ENCODE data around the gene FUZ. TPM values are rescaled to one million over a fixed set of nuclear protein-coding genes. Genes with fewer than 3 reads are reported as not detected.

Gene FUZ
- total and polyA plus RNA-seq, 9 donors, result 13.4 to 48.6 (median 27.5) TPM

DNA sequence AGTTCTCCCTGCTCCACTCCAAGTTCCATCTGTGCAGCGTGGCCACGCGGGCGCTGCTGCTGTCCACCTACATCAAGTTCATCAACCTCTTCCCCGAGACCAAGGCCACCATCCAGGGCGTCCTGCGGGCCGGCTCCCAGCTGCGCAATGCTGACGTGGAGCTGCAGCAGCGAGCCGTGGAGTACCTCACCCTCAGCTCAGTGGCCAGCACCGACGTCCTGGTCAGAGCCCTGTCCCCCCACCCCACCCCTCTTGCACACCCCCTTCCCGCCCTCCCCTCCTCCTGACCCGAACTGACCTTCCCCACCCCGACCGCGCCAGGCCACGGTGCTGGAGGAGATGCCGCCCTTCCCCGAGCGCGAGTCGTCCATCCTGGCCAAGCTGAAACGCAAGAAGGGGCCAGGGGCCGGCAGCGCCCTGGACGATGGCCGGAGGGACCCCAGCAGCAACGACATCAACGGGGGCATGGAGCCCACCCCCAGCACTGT is 11.6 kb downstream of the FUZ start:
- Histone ChIP-seq H3K4me1 (ENCODE audit: insufficient read depth) (peaks cover 8% of the 10 kb centered on the region), H3K27ac (peak overlapping the region; percentile 55 to 61), H3K27me3 (no peaks in the 10 kb centered on the region), H3K9me3 (no peaks in the 10 kb centered on the region), H3K4me3 (peak overlapping the region; percentile 35), H3K36me3 (no peaks in the 10 kb centered on the region)
- intact Hi-C loops (cut with DNase I), result loop anchor here in 2 of 4 donors (5.0 to 10.0 kb wide), 3 partner anchors 34 to 77 kb away; partner anchors contain the start of gene AP2A1 (in 1 of the 2)
- TF ChIP-seq POLR2A (IDR thresholded peaks at IDR 0.05) (no peak), EP300 (IDR thresholded peaks at IDR 0.05) (no peak)
- TF ChIP-seq, protein P1, sequence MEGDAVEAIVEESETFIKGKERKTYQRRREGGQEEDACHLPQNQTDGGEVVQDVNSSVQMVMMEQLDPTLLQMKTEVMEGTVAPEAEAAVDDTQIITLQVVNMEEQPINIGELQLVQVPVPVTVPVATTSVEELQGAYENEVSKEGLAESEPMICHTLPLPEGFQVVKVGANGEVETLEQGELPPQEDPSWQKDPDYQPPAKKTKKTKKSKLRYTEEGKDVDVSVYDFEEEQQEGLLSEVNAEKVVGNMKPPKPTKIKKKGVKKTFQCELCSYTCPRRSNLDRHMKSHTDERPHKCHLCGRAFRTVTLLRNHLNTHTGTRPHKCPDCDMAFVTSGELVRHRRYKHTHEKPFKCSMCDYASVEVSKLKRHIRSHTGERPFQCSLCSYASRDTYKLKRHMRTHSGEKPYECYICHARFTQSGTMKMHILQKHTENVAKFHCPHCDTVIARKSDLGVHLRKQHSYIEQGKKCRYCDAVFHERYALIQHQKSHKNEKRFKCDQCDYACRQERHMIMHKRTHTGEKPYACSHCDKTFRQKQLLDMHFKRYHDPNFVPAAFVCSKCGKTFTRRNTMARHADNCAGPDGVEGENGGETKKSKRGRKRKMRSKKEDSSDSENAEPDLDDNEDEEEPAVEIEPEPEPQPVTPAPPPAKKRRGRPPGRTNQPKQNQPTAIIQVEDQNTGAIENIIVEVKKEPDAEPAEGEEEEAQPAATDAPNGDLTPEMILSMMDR (IDR thresholded peaks at IDR 0.05), result no peak
- DNase-seq, result peak in 2 of 5 donors; percentile 43 to 47
- WGBS, 3 donors, result 27 to 44% (median 32%) methylated on average over 28 to 32 of the region's 32 CpGs

DNA sequence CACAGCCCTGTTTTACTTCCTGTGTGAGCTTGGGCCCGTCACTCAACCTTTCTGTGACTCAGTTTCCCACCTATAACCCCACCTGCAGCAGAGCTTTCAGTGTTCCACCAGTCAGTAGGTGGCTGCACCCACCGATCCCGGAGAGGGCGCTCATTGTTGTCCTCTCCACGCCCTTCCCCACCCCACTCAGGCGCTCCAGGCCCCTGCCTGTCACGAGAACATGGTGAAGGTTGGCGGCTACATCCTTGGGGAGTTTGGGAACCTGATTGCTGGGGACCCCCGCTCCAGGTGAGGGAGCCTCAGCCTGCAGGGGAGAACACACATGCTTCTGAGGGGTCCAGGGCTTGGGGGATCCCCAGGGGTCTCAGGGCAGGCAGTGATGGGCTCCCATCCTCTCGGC is 12.3 kb downstream of the FUZ start:
- H3K36me3 ChIP-seq, result no peaks in the 10 kb centered on the region
- peak in 2 of 5 donors; percentile 35 to 40 for DNase-seq
- no peak overlapping the region for H3K4me3 ChIP-seq
- WGBS, 3 donors, result 86 to 95% (median 95%) methylated on average over 10 of the region's 10 CpGs
- no peak overlapping the region for H3K27ac ChIP-seq
- intact Hi-C loops (cut with DNase I), result loop anchor here in 2 of 4 donors (5.0 to 10.0 kb wide), 3 partner anchors 33 to 76 kb away; partner anchors contain the start of gene AP2A1 (in 1 of the 2)
- no peaks in the 10 kb centered on the region for H3K27me3 ChIP-seq
- peaks cover 8% of the 10 kb centered on the region for H3K4me1 ChIP-seq (ENCODE audit: insufficient read depth)
- no peak for TF ChIP-seq EP300 (IDR thresholded peaks at IDR 0.05)
- no peak for TF ChIP-seq POLR2A (IDR thresholded peaks at IDR 0.05)
- TF ChIP-seq, protein P1 (IDR thresholded peaks at IDR 0.05), result no peak
- no peaks in the 10 kb centered on the region for H3K9me3 ChIP-seq

DNA sequence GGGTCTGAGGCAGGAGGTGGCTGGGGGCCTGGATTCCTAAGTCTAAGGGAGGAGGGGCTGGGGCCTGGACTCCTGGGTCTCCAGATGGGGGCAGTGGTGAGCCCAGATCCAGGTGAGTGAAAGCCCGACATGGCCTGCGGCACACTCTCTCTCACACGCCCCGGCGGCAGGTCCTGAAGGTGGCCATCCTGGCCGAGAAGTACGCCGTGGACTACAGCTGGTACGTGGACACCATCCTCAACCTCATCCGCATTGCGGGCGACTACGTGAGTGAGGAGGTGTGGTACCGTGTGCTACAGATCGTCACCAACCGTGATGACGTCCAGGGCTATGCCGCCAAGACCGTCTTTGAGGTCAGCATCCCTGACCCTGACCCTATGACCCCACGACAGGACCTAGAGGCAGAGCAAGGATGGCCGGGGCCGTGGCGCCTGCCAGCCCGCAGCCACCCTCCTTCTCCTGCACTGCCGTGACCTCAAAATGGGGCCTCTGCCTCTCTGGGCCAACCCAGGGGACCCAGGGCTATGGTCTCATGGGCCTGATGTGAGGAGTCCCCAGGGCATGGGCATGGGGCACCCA is 13.2 kb downstream of the FUZ start:
- TF ChIP-seq POLR2A (IDR thresholded peaks at IDR 0.05) (no peak), EP300 (IDR thresholded peaks at IDR 0.05) (no peak)
- TF ChIP-seq, protein P1 (IDR thresholded peaks at IDR 0.05), result no peak
- WGBS, 3 donors, result 88 to 94% (median 92%) methylated on average over 20 to 25 of the region's 25 CpGs
- no peaks in the 10 kb centered on the region for H3K9me3 ChIP-seq
- DNase-seq, result peak in 2 of 5 donors; percentile 39 to 46
- H3K4me3 ChIP-seq, result no peak overlapping the region
- H3K27ac ChIP-seq, result no peak overlapping the region
- intact Hi-C loops (cut with DNase I), result loop anchor here in 2 of 4 donors (5.0 to 10.0 kb wide), 3 partner anchors 33 to 75 kb away; partner anchors contain the start of gene AP2A1 (in 1 of the 2)
- no peaks in the 10 kb centered on the region for H3K36me3 ChIP-seq
- no peaks in the 10 kb centered on the region for H3K27me3 ChIP-seq
- peaks cover 8% of the 10 kb centered on the region for H3K4me1 ChIP-seq (ENCODE audit: insufficient read depth)

GRCh38 chr19:49799271-49799797 is 13.8 kb downstream of the FUZ start:
- no peak overlapping the region for H3K27ac ChIP-seq
- H3K9me3 ChIP-seq, result no peaks in the 10 kb centered on the region
- WGBS, 3 donors, result 89 to 92% (median 90%) methylated on average over 27 to 28 of the region's 28 CpGs
- H3K27me3 ChIP-seq, result no peaks in the 10 kb centered on the region
- intact Hi-C loops (cut with DNase I), result no loop called here
- H3K4me3 ChIP-seq, result no peak overlapping the region
- TF ChIP-seq, protein P1 (IDR thresholded peaks at IDR 0.05), result no peak
- no peak for TF ChIP-seq POLR2A (IDR thresholded peaks at IDR 0.05)
- no peak for TF ChIP-seq EP300 (IDR thresholded peaks at IDR 0.05)
- no peaks in the 10 kb centered on the region for H3K36me3 ChIP-seq
- DNase-seq, result peak in 2 of 5 donors; percentile 31 to 43
- peaks cover 8% of the 10 kb centered on the region for H3K4me1 ChIP-seq (ENCODE audit: insufficient read depth)

Data from ovary (tissue), 9 donors.